Activated CD4-positive, alpha-beta T cell treated with anti-CD3 and anti-CD28 coated beads, Interleukin-2, amount 10 ng/mL, durations not matched to agents 24 days and 14 days (primary cell): ENCODE measurements around the gene PTPRA. TPM values are rescaled to one million over a fixed set of nuclear protein-coding genes. Genes with fewer than 3 reads are reported as not detected.
"Not testable (repeated sequence)": the region's sequence is repeated elsewhere in the genome, so short reads cannot be mapped to it uniquely, and the experiment has no call there.

ENCODE experiments used
- DNase-seq: peaks from one replicate; pipeline ENCODE4 v3.0.0; 2022
- H3K27ac Mint-ChIP-seq: one replicate; pipeline ENCODE4 v1.8.0; 2022; ENCODE audit warnings: mild to moderate bottlenecking, mixed read lengths
- H3K27me3 Mint-ChIP-seq: one replicate; pipeline ENCODE4 v1.8.0; 2022; ENCODE audit warnings: mixed read lengths
- H3K36me3 Mint-ChIP-seq: one replicate; pipeline ENCODE4 v1.8.0; 2022; ENCODE audit warnings: low read depth, mild to moderate bottlenecking, mixed read lengths
- H3K4me1 Mint-ChIP-seq: one replicate; pipeline ENCODE4 v1.8.0; 2021; ENCODE audit warnings: mixed read lengths
- H3K4me3 Mint-ChIP-seq: one replicate; pipeline ENCODE4 v1.8.0; 2022; ENCODE audit warnings: mild to moderate bottlenecking, moderate library complexity, mixed read lengths
- H3K9me3 Mint-ChIP-seq: one replicate; pipeline ENCODE4 v1.8.0; 2021; ENCODE audit warnings: mixed read lengths
- intact Hi-C: fragments of 100-400 bp; cut with micrococcal nuclease; formaldehyde crosslinking; loops from one replicate; pipeline ENCODE4 v1.15.1; 2023
- total RNA-seq: library from RNA; stranded (reverse); gene quantifications from 2 replicates; pipeline ENCODE4 v1.2.3, GENCODE V29; 2022

The PTPRA gene
- total RNA-seq: 66.5 and 71.5 TPM in 2 replicates

- peak within 1 kb of the TSS; percentile 96 for H3K4me3 Mint-ChIP-seq
- no peaks in the 10 kb centered on the region for H3K9me3 Mint-ChIP-seq
- peaks cover 2% of the 10 kb centered on the region for H3K27me3 Mint-ChIP-seq
- intact Hi-C loops: loop anchor here (1.0 to 10.0 kb wide), 7 partner anchors 33 to 768 kb away; partner anchors contain the start of genes DNAAF9, NOP56, PCED1A and STK35
- peak within 1 kb of the TSS; percentile 96 for H3K27ac Mint-ChIP-seq
- peak; percentile 98 for DNase-seq
- H3K36me3 Mint-ChIP-seq: peaks cover 25% of the 10 kb centered on the region
- H3K4me1 Mint-ChIP-seq: peaks cover 48% of the 10 kb centered on the region
Measured at GRCh38 chr20:2873010-2873746, at the start of gene PTPRA. Gene PTPRA (plus strand): TSS chr20:2873481. CDS start chr20:2964278, 90,797 bp downstream.

- no peaks in the 10 kb centered on the region for H3K36me3 Mint-ChIP-seq
- H3K27me3 Mint-ChIP-seq: peaks cover 45% of the 10 kb centered on the region
- no peak for DNase-seq
- H3K4me1 Mint-ChIP-seq: peaks cover 24% of the 10 kb centered on the region
- intact Hi-C loops: no loop called here
- H3K4me3 Mint-ChIP-seq: peak overlapping the region; percentile 10
- H3K27ac Mint-ChIP-seq: no peak overlapping the region
- H3K9me3 Mint-ChIP-seq: no peaks in the 10 kb centered on the region
Measured at GRCh38 chr20:2825761-2826160, 47.5 kb upstream of the PTPRA start.

- Mint-ChIP-seq H3K4me1 (peaks cover 22% of the 10 kb centered on the region), H3K36me3 (no peaks in the 10 kb centered on the region), H3K27me3 (peaks cover 41% of the 10 kb centered on the region), H3K9me3 (no peaks in the 10 kb centered on the region), H3K27ac (no peak overlapping the region), H3K4me3 (peak overlapping the region; percentile 19)
- DNase-seq: no peak
- intact Hi-C loops: no loop called here
Measured at GRCh38 chr20:2826655-2827054, 46.6 kb upstream of the PTPRA start.

DNA sequence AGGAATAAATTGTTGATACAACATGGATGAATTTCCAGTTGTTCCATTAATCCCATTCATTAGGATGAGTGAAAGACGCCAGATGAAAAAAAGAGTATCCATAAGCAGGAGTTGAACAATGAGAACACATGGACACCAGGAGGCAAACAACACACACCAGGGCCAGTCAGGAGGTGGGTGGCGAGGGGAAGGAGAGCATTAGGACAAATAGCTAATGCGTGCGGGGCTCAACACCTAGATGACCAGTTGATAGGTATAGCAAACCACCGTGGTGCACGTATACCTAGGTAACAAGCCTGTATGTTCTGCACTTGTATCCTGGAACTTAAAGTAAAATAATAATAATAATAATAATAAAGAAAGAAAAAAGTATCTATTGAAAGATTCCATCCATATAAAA is 43.9 kb upstream of the PTPRA start:
- Mint-ChIP-seq H3K4me3 (no peak overlapping the region), H3K9me3 (no peaks in the 10 kb centered on the region), H3K4me1 (peaks cover 22% of the 10 kb centered on the region), H3K36me3 (peaks cover 3% of the 10 kb centered on the region), H3K27ac (no peak overlapping the region), H3K27me3 (peaks cover 43% of the 10 kb centered on the region)
- no peak for DNase-seq
- intact Hi-C loops: no loop called here

DNA sequence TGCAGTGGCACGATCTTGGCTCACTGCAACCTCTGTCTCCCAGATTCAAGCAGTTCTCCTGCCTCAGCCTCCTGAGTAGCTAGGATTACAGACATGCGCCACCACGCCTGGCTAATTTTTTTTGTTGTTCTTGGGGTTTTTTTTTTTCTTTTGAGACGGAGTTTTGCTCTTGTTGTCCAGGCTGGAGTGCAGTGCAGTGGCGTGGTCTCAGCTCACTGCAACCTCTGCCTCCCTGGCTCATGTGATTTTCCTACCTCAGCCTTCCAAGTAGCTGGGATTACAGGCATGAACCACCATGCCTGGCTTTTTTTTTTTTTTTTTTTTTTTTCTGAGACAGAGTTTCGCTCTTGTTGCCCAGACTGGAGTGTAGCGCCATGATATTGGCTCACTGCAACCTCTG is 42.1 kb upstream of the PTPRA start:
- H3K4me1 Mint-ChIP-seq: peaks cover 17% of the 10 kb centered on the region
- H3K4me3 Mint-ChIP-seq, H3K27ac Mint-ChIP-seq, intact Hi-C loops, DNase-seq, H3K36me3 Mint-ChIP-seq, H3K9me3 Mint-ChIP-seq: not testable (repeated sequence)
- peaks cover 38% of the 10 kb centered on the region for H3K27me3 Mint-ChIP-seq

DNA sequence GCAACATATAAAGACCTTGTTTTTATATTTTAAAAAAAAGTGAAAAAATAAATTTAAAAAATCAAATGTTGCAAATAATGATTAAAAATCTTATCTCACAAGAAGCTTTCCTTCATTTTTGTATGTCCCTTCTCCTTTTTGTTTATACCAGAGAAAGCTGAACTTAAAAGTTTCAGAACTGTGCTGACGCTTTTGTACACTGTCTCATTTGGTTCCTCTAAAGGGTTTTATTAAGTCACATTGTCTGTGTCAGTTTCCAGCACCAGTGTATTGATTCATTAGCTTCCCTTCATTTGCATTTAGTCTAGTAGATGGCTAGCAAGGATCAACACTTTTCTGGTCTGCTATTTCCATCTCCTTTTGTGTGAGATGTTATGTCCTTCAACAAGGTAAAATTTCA is 39.5 kb upstream of the PTPRA start:
- DNase-seq: no peak
- Mint-ChIP-seq H3K4me1 (peaks cover 8% of the 10 kb centered on the region), H3K36me3 (peaks cover 29% of the 10 kb centered on the region), H3K4me3 (no peak overlapping the region), H3K27me3 (peaks cover 15% of the 10 kb centered on the region), H3K9me3 (no peaks in the 10 kb centered on the region), H3K27ac (no peak overlapping the region)
- intact Hi-C loops: no loop called here

- intact Hi-C loops: no loop called here
- H3K36me3 Mint-ChIP-seq: peaks cover 32% of the 10 kb centered on the region
- H3K9me3 Mint-ChIP-seq: peaks cover 4% of the 10 kb centered on the region
- peaks cover 13% of the 10 kb centered on the region for H3K4me1 Mint-ChIP-seq
- H3K4me3 Mint-ChIP-seq: no peak overlapping the region
- no peak overlapping the region for H3K27ac Mint-ChIP-seq
- no peak for DNase-seq
- peaks cover 10% of the 10 kb centered on the region for H3K27me3 Mint-ChIP-seq
Measured at GRCh38 chr20:2834401-2835110, 38.7 kb upstream of the PTPRA start.

- H3K4me3 Mint-ChIP-seq: no peak overlapping the region
- peaks cover 4% of the 10 kb centered on the region for H3K9me3 Mint-ChIP-seq
- peaks cover 14% of the 10 kb centered on the region for H3K4me1 Mint-ChIP-seq
- H3K27ac Mint-ChIP-seq: no peak overlapping the region
- H3K36me3 Mint-ChIP-seq: peaks cover 32% of the 10 kb centered on the region
- intact Hi-C loops: no loop called here
- no peak for DNase-seq
- peaks cover 6% of the 10 kb centered on the region for H3K27me3 Mint-ChIP-seq
Measured at GRCh38 chr20:2835331-2835796, 37.9 kb upstream of the PTPRA start.

DNA sequence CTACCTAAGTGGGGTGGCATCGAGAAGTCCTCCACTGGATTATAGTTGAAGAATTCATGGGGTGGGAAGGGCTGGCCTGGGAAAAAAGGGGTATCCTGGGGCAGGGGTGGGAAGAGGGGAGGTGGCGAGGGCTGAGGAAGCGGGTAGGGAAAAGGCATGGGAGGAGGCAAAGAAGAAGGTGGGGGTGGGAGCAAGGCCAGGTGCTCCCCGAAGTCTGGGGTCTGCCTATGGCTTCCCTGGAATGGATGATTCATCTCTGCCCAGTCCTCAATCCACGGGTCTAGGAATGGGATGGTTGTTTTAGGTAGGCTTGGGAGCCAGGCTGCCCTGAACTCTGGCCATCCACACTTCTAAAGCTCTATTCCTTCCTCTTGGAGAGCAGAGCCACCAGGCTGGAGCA is 37.2 kb upstream of the PTPRA start:
- Mint-ChIP-seq H3K27ac (no peak overlapping the region), H3K4me1 (peaks cover 15% of the 10 kb centered on the region), H3K4me3 (no peak overlapping the region), H3K27me3 (peaks cover 6% of the 10 kb centered on the region), H3K9me3 (peaks cover 4% of the 10 kb centered on the region), H3K36me3 (peaks cover 32% of the 10 kb centered on the region)
- DNase-seq: no peak
- intact Hi-C loops: no loop called here

DNA sequence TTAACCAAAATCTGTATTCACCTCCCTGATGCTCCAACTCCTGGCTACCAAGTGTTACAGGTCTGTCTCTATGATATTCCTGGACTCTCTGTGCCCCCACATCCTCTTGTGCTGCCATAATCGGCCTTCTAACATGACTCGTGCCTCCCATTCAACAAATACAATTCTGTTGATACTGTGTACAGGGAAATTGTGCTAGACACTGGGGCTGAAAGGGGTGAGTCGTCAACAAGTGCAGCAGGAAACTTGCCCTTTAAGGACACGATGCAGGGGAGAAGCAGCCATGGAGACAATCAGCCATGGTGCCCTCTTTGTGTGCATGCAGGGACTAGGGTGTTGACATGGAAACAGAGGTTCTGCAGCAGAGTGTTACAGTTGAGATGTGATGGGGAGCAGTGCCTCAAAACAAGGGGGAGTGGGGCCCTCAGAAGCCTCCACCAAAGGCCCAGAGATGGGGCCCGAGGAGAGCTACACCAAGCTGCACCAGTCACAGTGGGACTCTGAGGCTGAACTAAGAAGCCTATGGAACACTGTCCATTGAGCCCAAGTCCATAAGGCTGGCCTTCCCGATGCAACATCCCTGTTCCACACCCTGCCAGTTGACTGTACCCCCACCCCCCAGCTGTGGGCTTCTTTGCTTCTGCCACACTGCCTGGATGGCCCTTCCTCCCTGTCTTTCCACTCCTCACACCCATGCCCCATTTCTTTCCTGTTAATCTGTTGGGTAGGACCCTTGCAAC is 35.9 kb upstream of the PTPRA start:
- Mint-ChIP-seq H3K4me1 (peaks cover 12% of the 10 kb centered on the region), H3K27ac (no peak overlapping the region), H3K36me3 (peaks cover 34% of the 10 kb centered on the region), H3K27me3 (peaks cover 6% of the 10 kb centered on the region), H3K4me3 (no peak overlapping the region), H3K9me3 (peaks cover 4% of the 10 kb centered on the region)
- intact Hi-C loops: no loop called here
- no peak for DNase-seq

GRCh38 chr20:2838170-2838797 is 35.0 kb upstream of the PTPRA start:
- peaks cover 4% of the 10 kb centered on the region for H3K27me3 Mint-ChIP-seq
- intact Hi-C loops: no loop called here
- peak overlapping the region; percentile 29 for H3K4me3 Mint-ChIP-seq
- peaks cover 4% of the 10 kb centered on the region for H3K9me3 Mint-ChIP-seq
- H3K27ac Mint-ChIP-seq: no peak overlapping the region
- peaks cover 12% of the 10 kb centered on the region for H3K4me1 Mint-ChIP-seq
- H3K36me3 Mint-ChIP-seq: peaks cover 34% of the 10 kb centered on the region
- no peak for DNase-seq

DNA sequence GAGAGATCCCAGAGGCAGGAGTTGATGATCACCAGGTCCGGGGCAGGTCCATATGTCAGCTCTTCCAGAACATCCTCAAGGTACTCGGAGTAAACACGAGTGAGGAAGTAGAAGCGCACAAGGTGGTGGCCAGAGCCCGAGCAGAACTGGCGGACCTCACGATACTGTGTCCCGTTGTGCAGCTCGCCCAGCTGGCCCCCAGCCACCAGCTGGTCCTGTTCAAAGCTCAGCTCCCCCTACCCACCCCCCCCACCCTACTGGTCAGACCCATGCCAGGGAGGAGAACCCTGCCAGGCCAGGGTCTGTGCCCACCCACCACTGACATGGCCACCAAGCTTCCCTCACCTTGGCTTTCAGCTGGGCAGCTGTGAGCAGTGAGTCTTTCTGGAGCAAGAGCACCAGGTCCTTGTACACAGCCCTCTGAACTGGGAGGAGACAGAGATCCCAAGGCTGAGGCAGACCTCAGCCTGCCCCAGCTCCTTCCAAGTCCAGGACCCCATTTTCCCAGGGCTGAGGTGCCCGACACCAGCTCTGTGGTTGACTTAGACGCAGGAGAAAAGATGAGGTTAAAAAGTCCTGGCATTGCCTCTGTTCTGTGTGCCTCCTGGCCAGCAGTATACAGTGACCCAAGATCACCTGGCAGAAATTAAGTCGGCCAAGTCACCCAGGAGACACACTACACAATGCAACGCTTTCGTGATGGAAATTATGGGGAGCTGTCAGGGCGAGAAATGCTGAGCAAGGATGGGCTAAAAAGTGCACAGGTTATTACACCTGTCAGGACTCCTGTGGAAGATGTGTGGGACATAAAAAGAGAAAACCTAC is 34.2 kb upstream of the PTPRA start:
- intact Hi-C loops: no loop called here
- Mint-ChIP-seq H3K27me3 (peaks cover 3% of the 10 kb centered on the region), H3K27ac (peak overlapping the region; percentile 91), H3K36me3 (peaks cover 36% of the 10 kb centered on the region), H3K4me1 (peaks cover 17% of the 10 kb centered on the region), H3K9me3 (peaks cover 4% of the 10 kb centered on the region), H3K4me3 (peak overlapping the region; percentile 80)
- DNase-seq: no peak

DNA sequence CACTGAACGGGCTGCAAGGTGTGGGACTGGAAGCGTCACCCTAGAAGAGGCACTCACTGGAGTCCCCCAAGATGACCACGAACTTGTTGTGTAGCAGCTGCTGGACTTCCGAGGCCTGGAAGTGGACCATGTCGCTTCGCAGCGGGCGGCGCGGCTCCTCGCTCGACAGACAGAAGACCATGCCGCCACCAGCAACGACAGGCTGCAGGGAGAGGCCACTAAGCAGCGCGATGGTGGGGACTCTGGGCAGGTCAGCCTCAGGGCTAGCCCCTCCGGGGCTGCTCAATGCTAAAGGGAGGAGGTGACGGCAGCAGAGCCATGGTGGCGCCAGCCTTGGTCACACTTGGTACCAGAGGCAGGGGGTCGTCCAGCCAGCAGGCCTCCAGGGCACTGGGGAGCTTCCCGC is 33.5 kb upstream of the PTPRA start:
- Mint-ChIP-seq H3K27ac (peak overlapping the region; percentile 91), H3K27me3 (peaks cover 1% of the 10 kb centered on the region), H3K4me1 (peaks cover 18% of the 10 kb centered on the region), H3K36me3 (peaks cover 34% of the 10 kb centered on the region), H3K4me3 (peak overlapping the region; percentile 80), H3K9me3 (peaks cover 4% of the 10 kb centered on the region)
- no peak for DNase-seq
- intact Hi-C loops: loop anchor here (1.0 to 5.0 kb wide), 3 partner anchors 34 to 367 kb away; partner anchors contain the start of genes NOP56, PTPRA and SNRPB
